ENCODE results near the gene RTP2. TPM values are rescaled to one million over a fixed set of nuclear protein-coding genes. Genes with fewer than 3 reads are reported as not detected.

The RTP2 gene
- total and polyA plus RNA-seq, 2 donors, result 0.02 TPM; not detected in 1

DNA sequence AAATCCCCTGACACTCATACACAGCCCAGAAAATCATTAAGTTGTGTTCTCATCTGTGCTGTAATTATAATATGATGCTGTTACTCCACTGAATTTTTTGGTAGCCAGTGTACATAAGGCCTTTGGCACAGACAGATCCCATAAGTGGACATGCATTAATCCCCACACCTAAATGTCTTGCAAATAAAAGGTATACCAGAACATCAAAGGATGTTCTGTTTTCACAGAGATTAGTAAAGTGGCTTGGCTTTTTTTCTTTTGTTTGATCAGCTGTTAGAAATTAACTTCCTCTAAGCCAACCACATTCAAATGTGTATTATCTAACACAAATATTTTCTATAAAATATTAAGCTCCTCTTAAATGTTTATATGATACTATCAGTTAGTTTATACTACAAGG lies 34.8 kb downstream of the RTP2 start:
- no peaks in the 10 kb centered on the region for H3K9me3 ChIP-seq (ENCODE audit: control insufficient read depth in 2 of 2, insufficient read depth in 1 of 2, low read length in 1 of 2)
- no peaks in the 10 kb centered on the region for H3K36me3 ChIP-seq (ENCODE audit: control insufficient read depth in 2 of 2, insufficient read depth in 2 of 2, low read length in 1 of 2)
- H3K27ac ChIP-seq (ENCODE audit: low read depth in 1 of 2, low read length in 1 of 2), result no peak overlapping the region
- peaks cover 8 to 28% of the 10 kb centered on the region in 2 donors for H3K27me3 ChIP-seq (ENCODE audit: control insufficient read depth in 2 of 2, insufficient read depth in 1 of 2, low read length in 1 of 2)
- no peak for DNase-seq (ENCODE audit: low read depth in 6 of 9, low spot score in 9 of 9)
- no peak overlapping the region for H3K4me3 ChIP-seq (ENCODE audit: low read length in 2 of 2)
- H3K4me1 ChIP-seq (ENCODE audit: control insufficient read depth in 2 of 2, insufficient read depth in 2 of 2, low read length in 2 of 2), result no peaks in the 10 kb centered on the region

DNA sequence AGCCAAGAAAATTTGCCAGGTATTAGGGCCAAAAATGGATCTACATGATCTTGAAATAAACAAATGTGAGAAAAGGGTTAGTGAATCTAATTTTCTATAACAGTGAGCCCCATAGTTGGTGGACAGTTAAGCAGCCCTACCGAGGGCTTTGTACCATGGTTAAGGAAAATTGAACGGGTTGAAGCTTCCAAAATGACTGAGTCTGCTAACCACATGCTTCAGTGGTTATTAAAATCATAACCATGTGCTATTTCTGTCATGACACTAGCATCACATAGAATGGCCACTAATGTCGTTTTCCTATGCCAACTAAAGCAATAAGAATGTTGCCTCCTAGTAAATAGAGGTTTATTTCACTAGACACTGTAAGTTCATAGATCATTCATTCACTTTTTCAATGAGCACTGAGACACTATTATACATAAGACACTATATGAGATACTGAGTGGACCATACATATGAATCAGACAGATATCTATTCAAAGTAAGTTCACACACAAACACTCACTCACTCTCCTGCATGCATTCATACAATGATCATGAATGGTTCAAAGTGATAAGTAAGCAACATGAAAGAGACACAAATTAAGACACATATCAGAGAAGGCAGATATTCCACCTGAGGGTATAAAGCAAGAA lies 36.5 kb downstream of the RTP2 start:
- no peaks in the 10 kb centered on the region for H3K9me3 ChIP-seq (ENCODE audit: control insufficient read depth in 2 of 2, insufficient read depth in 1 of 2, low read length in 1 of 2)

GRCh38 chr3:187665010-187665409 lies 37.3 kb downstream of the RTP2 start:
- no peaks in the 10 kb centered on the region for H3K4me1 ChIP-seq (ENCODE audit: control insufficient read depth in 2 of 2, insufficient read depth in 2 of 2, low read length in 2 of 2)
- H3K4me3 ChIP-seq (ENCODE audit: low read length in 2 of 2), result no peak overlapping the region
- H3K27me3 ChIP-seq (ENCODE audit: control insufficient read depth in 2 of 2, insufficient read depth in 1 of 2, low read length in 1 of 2), result peaks cover 3 to 11% of the 10 kb centered on the region in 2 donors
- no peak overlapping the region for H3K27ac ChIP-seq (ENCODE audit: low read depth in 1 of 2, low read length in 1 of 2)
- H3K9me3 ChIP-seq (ENCODE audit: control insufficient read depth in 2 of 2, insufficient read depth in 1 of 2, low read length in 1 of 2), result no peaks in the 10 kb centered on the region
- DNase-seq (ENCODE audit: low read depth in 6 of 9, low spot score in 9 of 9), result no peak
- no peaks in the 10 kb centered on the region for H3K36me3 ChIP-seq (ENCODE audit: control insufficient read depth in 2 of 2, insufficient read depth in 2 of 2, low read length in 1 of 2)

More for the DNA sequence above, 36.5 kb downstream of the RTP2 start:
- Histone ChIP-seq H3K27me3 (ENCODE audit: control insufficient read depth in 2 of 2, insufficient read depth in 1 of 2, low read length in 1 of 2) (peaks cover 5 to 20% of the 10 kb centered on the region in 2 donors), H3K4me3 (ENCODE audit: low read length in 2 of 2) (no peak overlapping the region), H3K27ac (ENCODE audit: low read depth in 1 of 2, low read length in 1 of 2) (no peak overlapping the region), H3K4me1 (ENCODE audit: control insufficient read depth in 2 of 2, insufficient read depth in 2 of 2, low read length in 2 of 2) (no peaks in the 10 kb centered on the region), H3K36me3 (ENCODE audit: control insufficient read depth in 2 of 2, insufficient read depth in 2 of 2, low read length in 1 of 2) (no peaks in the 10 kb centered on the region)
- no peak for DNase-seq (ENCODE audit: low read depth in 6 of 9, low spot score in 9 of 9)
- WGBS, result 89% methylated on average over 3 of the region's 3 CpGs

GRCh38 chr3:187662848-187663409 lies 39.4 kb downstream of the RTP2 start:
- Histone ChIP-seq H3K27ac (ENCODE audit: low read depth in 1 of 2, low read length in 1 of 2) (no peak overlapping the region), H3K27me3 (ENCODE audit: control insufficient read depth in 2 of 2, insufficient read depth in 1 of 2, low read length in 1 of 2) (no peaks in the 10 kb centered on the region), H3K4me3 (ENCODE audit: low read length in 2 of 2) (no peak overlapping the region), H3K36me3 (ENCODE audit: control insufficient read depth in 2 of 2, insufficient read depth in 2 of 2, low read length in 1 of 2) (no peaks in the 10 kb centered on the region), H3K9me3 (ENCODE audit: control insufficient read depth in 2 of 2, insufficient read depth in 1 of 2, low read length in 1 of 2) (no peaks in the 10 kb centered on the region), H3K4me1 (ENCODE audit: control insufficient read depth in 2 of 2, insufficient read depth in 2 of 2, low read length in 2 of 2) (no peaks in the 10 kb centered on the region)
- no peak for DNase-seq (ENCODE audit: low read depth in 6 of 9, low spot score in 9 of 9)
- WGBS, result 60% methylated on average over 5 of the region's 5 CpGs

DNA sequence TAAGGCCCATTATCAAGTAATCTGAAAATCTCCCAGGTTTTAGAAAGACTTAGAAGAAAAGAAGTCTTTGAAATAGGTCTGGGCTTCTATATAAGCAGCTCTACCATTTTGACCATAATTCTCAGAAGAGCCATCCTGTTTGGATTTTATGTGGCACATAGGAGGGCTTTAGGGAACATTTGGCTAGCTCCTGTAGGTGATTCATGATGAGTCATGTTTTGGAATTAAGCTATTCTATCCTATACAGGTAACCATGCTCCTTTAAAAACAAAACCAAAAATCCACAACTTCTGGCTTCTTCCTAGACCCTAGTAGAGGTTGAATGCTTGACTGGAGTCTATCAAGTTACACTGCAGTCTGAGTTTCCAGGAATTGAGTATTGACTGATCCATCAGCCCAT lies 41.1 kb downstream of the RTP2 start:
- no peaks in the 10 kb centered on the region for H3K27me3 ChIP-seq (ENCODE audit: control insufficient read depth in 2 of 2, insufficient read depth in 1 of 2, low read length in 1 of 2)
- H3K27ac ChIP-seq (ENCODE audit: low read depth in 1 of 2, low read length in 1 of 2), result no peak overlapping the region
- no peak overlapping the region for H3K4me3 ChIP-seq (ENCODE audit: low read length in 2 of 2)
- no peak for DNase-seq (ENCODE audit: low read depth in 6 of 9, low spot score in 9 of 9)
- H3K36me3 ChIP-seq (ENCODE audit: control insufficient read depth in 2 of 2, insufficient read depth in 2 of 2, low read length in 1 of 2), result no peaks in the 10 kb centered on the region
- no peaks in the 10 kb centered on the region for H3K4me1 ChIP-seq (ENCODE audit: control insufficient read depth in 2 of 2, insufficient read depth in 2 of 2, low read length in 2 of 2)
- H3K9me3 ChIP-seq (ENCODE audit: control insufficient read depth in 2 of 2, insufficient read depth in 1 of 2, low read length in 1 of 2), result no peaks in the 10 kb centered on the region

DNA sequence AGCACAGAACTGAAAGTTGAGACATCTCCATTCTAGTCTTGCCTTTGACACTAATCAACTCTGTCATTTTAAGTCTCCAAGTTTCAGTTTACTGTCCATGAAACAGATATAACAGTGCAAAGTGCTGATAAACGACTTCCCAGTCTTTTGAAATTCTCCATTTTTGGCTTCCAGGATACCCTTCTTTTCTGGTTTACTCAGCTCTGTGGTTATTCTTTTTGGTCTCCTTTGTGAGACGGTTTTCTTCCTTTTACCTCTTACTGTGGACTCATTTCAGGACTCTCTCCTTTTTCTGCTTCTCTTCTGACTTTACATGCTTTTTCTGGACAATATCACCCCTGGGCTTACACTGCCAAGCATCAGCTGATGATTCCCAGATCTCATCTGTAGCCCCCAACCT lies 51.1 kb downstream of the RTP2 start:
- Histone ChIP-seq H3K9me3 (ENCODE audit: control insufficient read depth in 2 of 2, insufficient read depth in 1 of 2, low read length in 1 of 2) (no peaks in the 10 kb centered on the region), H3K27ac (ENCODE audit: low read depth in 1 of 2, low read length in 1 of 2) (no peak overlapping the region), H3K4me3 (ENCODE audit: low read length in 2 of 2) (no peak overlapping the region), H3K4me1 (ENCODE audit: control insufficient read depth in 2 of 2, insufficient read depth in 2 of 2, low read length in 2 of 2) (no peaks in the 10 kb centered on the region), H3K36me3 (ENCODE audit: control insufficient read depth in 2 of 2, insufficient read depth in 2 of 2, low read length in 1 of 2) (no peaks in the 10 kb centered on the region), H3K27me3 (ENCODE audit: control insufficient read depth in 2 of 2, insufficient read depth in 1 of 2, low read length in 1 of 2) (no peaks in the 10 kb centered on the region)
- no peak for DNase-seq (ENCODE audit: low read depth in 6 of 9, low spot score in 9 of 9)
- 73% methylated on average over 2 of the region's 2 CpGs for WGBS

Other genes starting within 250 kb of the RTP2 start
- 1.3 TPM for gene SST, start 32.2 kb downstream of the RTP2 start, total RNA-seq
- 24.1 TPM for gene SST, start 32.2 kb downstream of the RTP2 start, polyA plus RNA-seq
- gene BCL6, start 42.9 kb upstream of the RTP2 start, total RNA-seq, result 26.8 TPM
- 56.2 TPM for gene BCL6, start 42.9 kb upstream of the RTP2 start, polyA plus RNA-seq

Data from thymus (tissue), 11 donors.